CD14-positive monocyte (primary cell): Measurements from ENCODE around the gene EPHA4. TPM values are rescaled to one million over a fixed set of nuclear protein-coding genes. Genes with fewer than 3 reads are reported as not detected.

Source experiments
- DNase-seq, 3 donors: peaks; one replicate each; pipeline ENCODE4 v3.0.0-alpha.2; 2011 to 2022
- H2AFZ ChIP-seq: 2 replicates; pipeline ENCODE4 v1.6.0; 2012; ENCODE audit warnings: mild to moderate bottlenecking, low read depth, low read length, inconsistent platforms; ENCODE audit not compliant: insufficient read depth, poor library complexity, severe bottlenecking
- H3K27ac ChIP-seq, 2 donors: 1 replicate in 1 of 2; 2 replicates in 1 of 2; pipeline ENCODE4 v1.5.1; 2012 to 2013; ENCODE audit warnings: low read length in 2 of 2, control low read depth in 1 of 2, inconsistent platforms in 1 of 2, low read depth in 1 of 2, mild to moderate bottlenecking in 1 of 2
- H3K27me3 ChIP-seq, 2 donors: one replicate each; pipeline versions ENCODE4 v1.6.0 to v1.6.1; 2011 to 2013; ENCODE audit warnings: low read length in 2 of 2; ENCODE audit not compliant: control insufficient read depth in 2 of 2, insufficient read depth in 2 of 2
- H3K36me3 ChIP-seq, 2 donors: replicated peaks in 1 of 2; 1 replicate in 1 of 2; 2 replicates in 1 of 2; pipeline versions ENCODE4 v1.5.1 to v1.6.1; 2012 to 2013; ENCODE audit warnings: low read length in 2 of 2, control low read depth in 1 of 2, inconsistent platforms in 1 of 2, mild to moderate bottlenecking in 1 of 2; ENCODE audit not compliant: insufficient read depth in 2 of 2, control insufficient read depth in 1 of 2
- H3K4me1 ChIP-seq, 2 donors: 1 replicate in 1 of 2; 2 replicates in 1 of 2; pipeline versions ENCODE4 v1.5.1 to v1.6.1; 2012 to 2013; ENCODE audit warnings: low read length in 2 of 2, control low read depth in 1 of 2, inconsistent platforms in 1 of 2, mild to moderate bottlenecking in 1 of 2, moderate library complexity in 1 of 2; ENCODE audit not compliant: insufficient read depth in 2 of 2, control insufficient read depth in 1 of 2
- H3K4me2 ChIP-seq: replicated peaks from 2 replicates; pipeline ENCODE3; 2012; ENCODE audit warnings: low read length, moderate library complexity, mild to moderate bottlenecking; ENCODE audit not compliant: poor library complexity, severe bottlenecking; ENCODE audit errors: extremely low read depth
- H3K4me3 ChIP-seq, 3 experiments: fragments of 200-600 bp in 1 of 3; sonication (generic) in 1 of 3; replicated peaks in 1 of 3; 1 replicate in 2 of 3; 2 replicates in 1 of 3; pipeline ENCODE4 v1.5.1; 2011 to 2013; ENCODE audit warnings: low read length in 3 of 3, mild to moderate bottlenecking in 3 of 3, control low read depth in 2 of 3, low read depth in 2 of 3, inconsistent platforms in 1 of 3, moderate library complexity in 1 of 3
- H3K79me2 ChIP-seq: 2 replicates; pipeline ENCODE4 v1.6.0; 2012; ENCODE audit warnings: mild to moderate bottlenecking, control low read depth, inconsistent platforms, low read length, moderate library complexity; ENCODE audit not compliant: insufficient read depth
- H3K9ac ChIP-seq: 2 replicates; pipeline ENCODE4 v1.6.0; 2017; ENCODE audit warnings: low read length, mild to moderate bottlenecking; ENCODE audit not compliant: insufficient read depth, poor library complexity, severe bottlenecking
- H3K9me3 ChIP-seq, 2 donors: replicated peaks in 1 of 2; 1 replicate in 1 of 2; 2 replicates in 1 of 2; pipeline versions ENCODE4 v1.5.1 to v1.6.1; 2012 to 2013; ENCODE audit warnings: low read length in 2 of 2, control low read depth in 1 of 2; ENCODE audit not compliant: control insufficient read depth in 1 of 2, insufficient read depth in 1 of 2
- H4K20me1 ChIP-seq: 2 replicates; pipeline ENCODE4 v1.6.0; 2012; ENCODE audit warnings: mild to moderate bottlenecking, low read length, control low read depth, moderate library complexity; ENCODE audit not compliant: insufficient read depth
- H3K27ac Mint-ChIP-seq, 7 donors: one replicate each; pipeline ENCODE4 v1.8.0; 2020; ENCODE audit warnings: mild to moderate bottlenecking in 7 of 7, mixed read lengths in 7 of 7, moderate library complexity in 6 of 7, inconsistent platforms in 2 of 7
- H3K27me3 Mint-ChIP-seq, 3 donors: one replicate each; pipeline ENCODE4 v1.8.0; 2021 to 2022; ENCODE audit warnings: low read depth in 3 of 3, mild to moderate bottlenecking in 3 of 3, mixed read lengths in 3 of 3, moderate library complexity in 3 of 3, inconsistent platforms in 1 of 3
- H3K36me3 Mint-ChIP-seq, 2 donors: one replicate each; pipeline ENCODE4 v1.8.0; 2020; ENCODE audit warnings: mixed read lengths in 2 of 2, inconsistent platforms in 1 of 2, mild to moderate bottlenecking in 1 of 2
- H3K4me1 Mint-ChIP-seq: one replicate; pipeline ENCODE4 v1.8.0; 2020; ENCODE audit warnings: mild to moderate bottlenecking, mixed read lengths
- H3K4me3 Mint-ChIP-seq, 2 donors: one replicate each; pipeline ENCODE4 v1.8.0; 2020; ENCODE audit warnings: mild to moderate bottlenecking in 2 of 2, mixed read lengths in 2 of 2, moderate library complexity in 1 of 2
- H3K9me3 Mint-ChIP-seq, 7 donors: one replicate each; pipeline ENCODE4 v1.8.0; 2020 to 2022; ENCODE audit warnings: mixed read lengths in 7 of 7, mild to moderate bottlenecking in 6 of 7, moderate library complexity in 6 of 7, inconsistent platforms in 2 of 7
- WGBS: methylation state at CpG from one replicate; pipeline ENCODE4 v1.1.5; 2013; ENCODE audit warnings: missing lambda C conversion rate; ENCODE audit not compliant: insufficient coverage; 5-methylcytosine and 5-hydroxymethylcytosine counted together
- intact Hi-C, 2 donors: fragments of 100-400 bp; cut with micrococcal nuclease; formaldehyde crosslinking; loops; one replicate each; pipeline versions ENCODE4 v1.15.0 to v1.15.1; 2023
- polyA plus RNA-seq, 3 donors: library from polyadenylated mRNA; depleted of rRNA in 1 of 3; unstranded in 2 of 3; stranded (reverse) in 1 of 3; fragments of 300-500 nt in 2 of 3; fragments of >200 nt in 1 of 3; fragmentation: Illumina TruSeq in 2 of 3; gene quantifications; 1 replicate in 2 of 3; 2 replicates in 1 of 3; pipeline ENCODE4 v1.2.3, GENCODE V29; 2012 to 2021
- TF ChIP-seq, protein P1 (sequence below): fragments of 200-600 bp; IDR thresholded peaks from one replicate; pipeline ENCODE4 v1.8.0; 2022; ENCODE audit warnings: antibody characterized with exemption, mild to moderate bottlenecking

The EPHA4 gene
- polyA plus RNA-seq, 3 donors = 0.15 to 0.31 TPM; not detected in 1

GRCh38 chr2:221434142-221434541 is 138.0 kb downstream of the EPHA4 start:
- no peak overlapping the region for H2AFZ ChIP-seq
- 98% methylated on average over 6 of the region's 7 CpGs for WGBS
- DNase-seq = no peak
- Mint-ChIP-seq H3K9me3 (peaks cover 0 to 2% (median 0%) of the 10 kb centered on the region in 7 donors), H3K4me3 (no peak overlapping the region), H3K27me3 (no peaks in the 10 kb centered on the region), H3K4me1 (no peaks in the 10 kb centered on the region), H3K36me3 (no peaks in the 10 kb centered on the region), H3K27ac (no peak overlapping the region)
- H3K4me2 ChIP-seq = no peak overlapping the region
- TF ChIP-seq, protein P1, sequence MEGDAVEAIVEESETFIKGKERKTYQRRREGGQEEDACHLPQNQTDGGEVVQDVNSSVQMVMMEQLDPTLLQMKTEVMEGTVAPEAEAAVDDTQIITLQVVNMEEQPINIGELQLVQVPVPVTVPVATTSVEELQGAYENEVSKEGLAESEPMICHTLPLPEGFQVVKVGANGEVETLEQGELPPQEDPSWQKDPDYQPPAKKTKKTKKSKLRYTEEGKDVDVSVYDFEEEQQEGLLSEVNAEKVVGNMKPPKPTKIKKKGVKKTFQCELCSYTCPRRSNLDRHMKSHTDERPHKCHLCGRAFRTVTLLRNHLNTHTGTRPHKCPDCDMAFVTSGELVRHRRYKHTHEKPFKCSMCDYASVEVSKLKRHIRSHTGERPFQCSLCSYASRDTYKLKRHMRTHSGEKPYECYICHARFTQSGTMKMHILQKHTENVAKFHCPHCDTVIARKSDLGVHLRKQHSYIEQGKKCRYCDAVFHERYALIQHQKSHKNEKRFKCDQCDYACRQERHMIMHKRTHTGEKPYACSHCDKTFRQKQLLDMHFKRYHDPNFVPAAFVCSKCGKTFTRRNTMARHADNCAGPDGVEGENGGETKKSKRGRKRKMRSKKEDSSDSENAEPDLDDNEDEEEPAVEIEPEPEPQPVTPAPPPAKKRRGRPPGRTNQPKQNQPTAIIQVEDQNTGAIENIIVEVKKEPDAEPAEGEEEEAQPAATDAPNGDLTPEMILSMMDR = no peak
- no peaks in the 10 kb centered on the region for H3K27me3 ChIP-seq
- no peaks in the 10 kb centered on the region for H3K4me1 ChIP-seq
- no peaks in the 10 kb centered on the region for H3K9me3 ChIP-seq
- H3K79me2 ChIP-seq = no peaks in the 10 kb centered on the region
- H4K20me1 ChIP-seq = no peaks in the 10 kb centered on the region
- H3K4me3 ChIP-seq = no peak overlapping the region
- no peak overlapping the region for H3K9ac ChIP-seq
- no peaks in the 10 kb centered on the region for H3K36me3 ChIP-seq
- H3K27ac ChIP-seq = no peak overlapping the region
- intact Hi-C loops = no loop called here

DNA sequence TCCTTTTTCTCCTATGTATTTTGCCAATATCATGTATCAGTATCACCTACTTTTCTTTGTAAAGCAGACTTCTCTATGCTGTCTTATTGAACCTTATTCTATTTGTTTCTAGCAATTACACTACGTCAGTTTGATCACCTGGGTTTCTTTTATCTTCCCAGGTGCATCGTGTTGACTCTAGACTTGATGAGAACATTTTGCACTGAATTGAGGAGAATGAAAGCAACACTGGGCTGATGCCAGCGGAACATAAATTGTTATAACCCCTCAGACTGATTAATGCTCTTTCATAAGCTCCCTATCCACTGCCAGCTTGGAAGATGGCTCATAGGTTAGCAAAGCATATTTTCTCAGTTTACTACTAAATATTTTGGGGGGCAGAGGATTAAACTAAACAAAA is 140.6 kb downstream of the EPHA4 start:
- no peak overlapping the region for H3K27ac Mint-ChIP-seq
- intact Hi-C loops = no loop called here
- no peaks in the 10 kb centered on the region for H3K36me3 Mint-ChIP-seq
- no peaks in the 10 kb centered on the region for H3K27me3 ChIP-seq
- no peaks in the 10 kb centered on the region for H3K79me2 ChIP-seq
- no peak overlapping the region for H3K4me3 Mint-ChIP-seq
- no peak overlapping the region for H3K27ac ChIP-seq
- TF ChIP-seq, protein P1 = no peak
- peaks cover 0 to 3% (median 0%) of the 10 kb centered on the region in 7 donors for H3K9me3 Mint-ChIP-seq
- no peak overlapping the region for H3K4me3 ChIP-seq
- no peaks in the 10 kb centered on the region for H3K36me3 ChIP-seq
- no peaks in the 10 kb centered on the region for H3K4me1 Mint-ChIP-seq
- no peak overlapping the region for H3K4me2 ChIP-seq
- H3K4me1 ChIP-seq = no peaks in the 10 kb centered on the region
- H2AFZ ChIP-seq = no peak overlapping the region
- no peak for DNase-seq
- no peak overlapping the region for H3K9ac ChIP-seq
- H3K27me3 Mint-ChIP-seq = no peaks in the 10 kb centered on the region
- H3K9me3 ChIP-seq = no peaks in the 10 kb centered on the region
- H4K20me1 ChIP-seq = no peaks in the 10 kb centered on the region
- no CpG with 5 or more reads among the region's 3 CpGs for WGBS
